Esophagus muscularis mucosa (tissue), 4 donors: ENCODE results near the gene SLC29A2. TPM values are rescaled to one million over a fixed set of nuclear protein-coding genes. Genes with fewer than 3 reads are reported as not detected.
"Not testable (repeated sequence)": the region's sequence is repeated elsewhere in the genome, so short reads cannot be mapped to it uniquely, and the experiment has no call there.

Experiments
- DNase-seq: peaks from one replicate; pipeline ENCODE4 v3.0.0-alpha.2; 2017; ENCODE audit errors: extremely low spot score
- H3K27ac ChIP-seq, 4 donors: fragments of 200-600 bp; sonication (generic); replicated peaks in 1 of 4; 1 replicate in 3 of 4; 2 replicates in 1 of 4; pipeline ENCODE4 v1.5.1; 2016 to 2019; ENCODE audit warnings: mild to moderate bottlenecking in 1 of 4
- H3K27me3 ChIP-seq, 4 donors: fragments of 200-600 bp; sonication (generic); one replicate each; pipeline versions ENCODE4 v1.5.1 to v1.6.0; 2016 to 2019
- H3K36me3 ChIP-seq, 4 donors: fragments of 200-600 bp; sonication (generic); one replicate each; pipeline ENCODE4 v1.5.1; 2016 to 2019
- H3K4me1 ChIP-seq, 4 donors: fragments of 200-600 bp; sonication (generic); one replicate each; pipeline ENCODE4 v1.5.1; 2016 to 2019
- H3K4me3 ChIP-seq, 4 donors: fragments of 200-600 bp; sonication (generic); 1 replicate in 2 of 4; 2 replicates in 2 of 4; pipeline ENCODE4 v1.5.1; 2016 to 2019; ENCODE audit warnings: mild to moderate bottlenecking in 4 of 4, moderate library complexity in 1 of 4
- H3K9me3 ChIP-seq, 4 donors: fragments of 200-600 bp; sonication (generic); 1 replicate in 3 of 4; 2 replicates in 1 of 4; pipeline ENCODE4 v1.5.1; 2016 to 2019
- CTCF ChIP-seq, 3 experiments: fragments of 200-600 bp in 2 of 3; fragments of 450-650 bp in 1 of 3; sonication (generic) in 2 of 3; IDR thresholded peaks; one replicate each; pipeline ENCODE4 v1.5.1; 2017 to 2019; ENCODE audit warnings: antibody characterized with exemption in 3 of 3, mild to moderate bottlenecking in 2 of 3, moderate library complexity in 1 of 3
- EP300 ChIP-seq: sonication (generic); formaldehyde crosslinking; IDR thresholded peaks from one replicate; pipeline ENCODE4 v1.6.1; 2017; ENCODE audit warnings: antibody characterized with exemption
- POLR2A ChIP-seq: fragments of 450-650 bp; IDR thresholded peaks from one replicate; pipeline ENCODE4 v1.6.1; 2017; ENCODE audit warnings: antibody characterized with exemption, moderate library complexity, mild to moderate bottlenecking, low read depth
- POLR2AphosphoS5 ChIP-seq, 2 donors: sonication (generic); formaldehyde crosslinking; IDR thresholded peaks; one replicate each; pipeline ENCODE4 v1.6.1; 2017; ENCODE audit warnings: antibody characterized with exemption in 2 of 2
- WGBS: methylation state at CpG from one replicate; pipeline ENCODE4 v1.1.5; 2018; 5-methylcytosine and 5-hydroxymethylcytosine counted together
- intact Hi-C: fragments of 100-400 bp; cut with DNase I; formaldehyde crosslinking; loops from one replicate; pipeline ENCODE4 v1.15.1; 2023
- total RNA-seq, 4 donors: library from RNA; depleted of rRNA; stranded (reverse); fragments of >200 nt; gene quantifications; one replicate each; pipeline versions ENCODE4 v1.1.0 to v1.2.1, GENCODE V29; 2016

Gene SLC29A2
- total RNA-seq, 4 donors from 2014 or later: 0.50 to 3.6 (median 1.7) TPM

DNA sequence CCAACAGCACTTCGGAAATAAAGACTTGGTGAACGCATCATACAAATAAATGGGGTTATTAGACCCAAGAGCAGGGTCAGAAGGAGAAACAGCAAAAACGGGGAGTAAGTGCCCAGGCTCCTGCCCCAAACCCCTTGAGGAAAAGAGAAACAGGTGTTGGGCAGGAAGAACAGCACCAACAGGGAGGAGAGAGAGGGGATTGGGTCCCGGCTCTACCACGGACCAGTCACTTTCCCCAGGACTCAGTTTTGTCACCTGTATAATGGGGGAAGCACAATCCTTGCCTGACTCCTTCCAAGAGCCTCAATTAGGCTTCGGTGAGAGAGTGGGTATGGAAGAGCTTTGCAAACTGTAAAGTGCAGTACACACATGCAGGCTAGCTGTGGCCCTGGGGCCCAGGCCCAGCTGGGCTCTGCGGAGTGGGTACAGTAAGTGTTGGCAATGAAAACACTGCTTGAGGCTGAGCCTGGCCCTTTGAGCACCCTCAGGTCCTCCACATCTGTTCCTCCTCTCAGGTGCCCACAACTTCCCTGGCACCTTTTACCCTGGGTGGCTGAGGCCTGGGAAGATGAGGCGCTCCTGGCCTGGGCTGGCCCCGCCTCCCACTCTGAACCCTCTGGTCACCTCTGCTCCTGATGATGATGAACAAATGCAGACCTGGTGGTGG lies 8.9 kb downstream of the SLC29A2 start:
- no peak for DNase-seq
- intact Hi-C loops: no loop called here
- peaks cover 0 to 4% (median 0%) of the 10 kb centered on the region in 4 donors for H3K36me3 ChIP-seq
- no peaks in the 10 kb centered on the region for H3K27me3 ChIP-seq
- no peak overlapping the region for H3K4me3 ChIP-seq
- no peak for TF ChIP-seq EP300
- TF ChIP-seq POLR2AphosphoS5 (IDR thresholded peaks at IDR 0.05): no peak
- TF ChIP-seq CTCF (IDR thresholded peaks at IDR 0.05): no peak
- TF ChIP-seq POLR2A: no peak
- peaks cover 0 to 3% (median 0%) of the 10 kb centered on the region in 4 donors for H3K4me1 ChIP-seq
- H3K27ac ChIP-seq: no peak overlapping the region
- 84% methylated on average over 7 of the region's 9 CpGs for WGBS
- H3K9me3 ChIP-seq: no peaks in the 10 kb centered on the region

GRCh38 chr11:66361502-66361941 lies 10.0 kb downstream of the SLC29A2 start:
- no peak for DNase-seq
- Histone ChIP-seq H3K27ac (no peak overlapping the region), H3K9me3 (no peaks in the 10 kb centered on the region), H3K4me3 (no peak overlapping the region), H3K4me1 (peaks cover 0 to 3% (median 0%) of the 10 kb centered on the region in 4 donors), H3K36me3 (peaks cover 0 to 4% (median 0%) of the 10 kb centered on the region in 4 donors), H3K27me3 (no peaks in the 10 kb centered on the region)
- intact Hi-C loops: no loop called here
- TF ChIP-seq EP300: no peak
- no peak for TF ChIP-seq POLR2AphosphoS5 (IDR thresholded peaks at IDR 0.05)
- TF ChIP-seq POLR2A: no peak
- TF ChIP-seq CTCF (IDR thresholded peaks at IDR 0.05): no peak
- 84% methylated on average over 6 of the region's 6 CpGs for WGBS

DNA sequence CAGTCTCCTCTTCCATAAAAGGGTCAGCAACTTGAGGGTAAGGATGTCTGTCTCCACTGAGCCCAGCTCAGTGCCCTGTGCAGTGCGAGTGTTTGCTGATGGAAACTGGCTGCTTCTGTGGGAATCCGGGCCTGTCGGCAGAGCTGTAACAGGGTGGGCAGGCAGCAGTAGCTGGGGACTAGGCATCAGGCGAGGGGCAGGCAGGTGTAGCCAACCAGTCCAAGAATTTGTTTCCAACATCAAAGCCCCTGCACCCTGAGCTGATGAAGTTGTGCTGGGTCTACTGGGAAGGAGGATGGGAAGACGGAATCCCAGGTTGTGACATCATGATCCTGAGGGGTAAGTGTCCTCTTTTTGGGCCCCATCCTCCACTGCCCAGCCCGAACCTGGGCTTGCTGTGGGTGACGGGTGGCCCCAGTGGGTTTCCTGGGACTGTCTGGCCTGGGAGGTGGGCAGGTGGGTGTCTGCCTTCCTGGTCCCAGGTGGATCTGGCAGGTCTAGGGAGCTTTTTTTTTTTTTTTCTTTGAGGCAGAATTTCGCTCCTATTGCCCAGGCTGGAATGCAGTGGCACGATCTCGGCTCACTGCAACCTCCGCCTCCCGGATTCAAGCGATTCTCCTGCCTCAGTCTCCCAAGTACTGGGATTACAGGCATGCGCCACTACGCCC lies 11.0 kb downstream of the SLC29A2 start:
- TF ChIP-seq POLR2A (no peak), CTCF (IDR thresholded peaks at IDR 0.05) (no peak), EP300 (no peak), POLR2AphosphoS5 (IDR thresholded peaks at IDR 0.05) (no peak)
- Histone ChIP-seq H3K27ac (no peak overlapping the region), H3K4me1 (peaks cover 0 to 3% (median 0%) of the 10 kb centered on the region in 4 donors), H3K36me3 (peaks cover 0 to 4% (median 0%) of the 10 kb centered on the region in 4 donors), H3K27me3 (no peaks in the 10 kb centered on the region), H3K9me3 (no peaks in the 10 kb centered on the region), H3K4me3 (no peak overlapping the region)
- WGBS: 95% methylated on average over 12 of the region's 15 CpGs
- intact Hi-C loops: no loop called here
- no peak for DNase-seq

- intact Hi-C loops: no loop called here
- DNase-seq: no peak
- 74% methylated on average over 3 of the region's 3 CpGs for WGBS
- Histone ChIP-seq H3K27me3 (no peaks in the 10 kb centered on the region), H3K4me1 (peaks cover 0 to 3% (median 0%) of the 10 kb centered on the region in 4 donors), H3K9me3 (no peaks in the 10 kb centered on the region), H3K4me3 (no peak overlapping the region), H3K36me3 (no peaks in the 10 kb centered on the region), H3K27ac (no peak overlapping the region)
- TF ChIP-seq POLR2A (no peak), CTCF (IDR thresholded peaks at IDR 0.05) (no peak), EP300 (no peak), POLR2AphosphoS5 (IDR thresholded peaks at IDR 0.05) (no peak)
Observed at GRCh38 chr11:66359662-66360087, 11.9 kb downstream of the SLC29A2 start.

- intact Hi-C loops, H3K4me3 ChIP-seq, H3K36me3 ChIP-seq, H3K27ac ChIP-seq, H3K27me3 ChIP-seq, H3K9me3 ChIP-seq, DNase-seq: not testable (repeated sequence)
- H3K4me1 ChIP-seq: peaks cover 12 to 27% (median 22%) of the 10 kb centered on the region in 4 donors
- WGBS: 92% methylated on average over 8 of the region's 8 CpGs
Observed at GRCh38 chr11:66350560-66351235, 20.9 kb downstream of the SLC29A2 start.
